CD4-positive, alpha-beta T cell treated with Interleukin-21 for 1 hour (primary cell): ENCODE results near the gene C7.
"Not testable (repeated sequence)": the region's sequence is repeated elsewhere in the genome, so short reads cannot be mapped to it uniquely, and the experiment has no call there.

ENCODE experiments used
- DNase-seq: peaks from one replicate; pipeline ENCODE4 v3.0.0-alpha.2; 2020

The C7 gene

GRCh38 chr5:40995801-40996586 is 86.7 kb downstream of the C7 start:
- DNase-seq = no peak

- DNase-seq = no peak
Measured at GRCh38 chr5:40999142-40999541, 89.8 kb downstream of the C7 start.

- DNase-seq = no peak
Measured at GRCh38 chr5:40999966-41000365, 90.7 kb downstream of the C7 start.

GRCh38 chr5:41003670-41004376 is 94.5 kb downstream of the C7 start:
- DNase-seq = no peak

- no peak for DNase-seq
Measured at GRCh38 chr5:41004931-41005330, 95.6 kb downstream of the C7 start.

- DNase-seq = no peak
Measured at GRCh38 chr5:41009232-41009631, 99.9 kb downstream of the C7 start.

- no peak for DNase-seq
Measured at GRCh38 chr5:41010572-41010971, 101.3 kb downstream of the C7 start.

GRCh38 chr5:41012318-41012717 is 103.0 kb downstream of the C7 start:
- DNase-seq = no peak

GRCh38 chr5:41022600-41022999 is 113.3 kb downstream of the C7 start:
- DNase-seq = not testable (repeated sequence)
